ENCODE measurements around the gene SIK3. TPM values are rescaled to one million over a fixed set of nuclear protein-coding genes. Genes with fewer than 3 reads are reported as not detected.

Gene SIK3
- total RNA-seq, 4 donors from 2014 or later: 58.8 to 85.8 (median 59.8) TPM

- no peaks in the 10 kb centered on the region for H3K9me3 ChIP-seq
- DNase-seq: no peak
- TF ChIP-seq CTCF (IDR thresholded peaks at IDR 0.05) (no peak), POLR2A (IDR thresholded peaks at IDR 0.05) (no peak)
- H3K27me3 ChIP-seq: no peaks in the 10 kb centered on the region
- H3K27ac ChIP-seq: peak overlapping the region in 2 of 4 donors; percentile 46 to 54
- H3K4me3 ChIP-seq: no peak overlapping the region
- H3K4me1 ChIP-seq: no peaks in the 10 kb centered on the region
- peaks cover 0 to 72% (median 3%) of the 10 kb centered on the region in 3 donors for H3K36me3 ChIP-seq
Measured at GRCh38 chr11:116868066-116868465, 230.2 kb downstream of the SIK3 start.

- peaks cover 0 to 71% (median 0%) of the 10 kb centered on the region in 3 donors for H3K36me3 ChIP-seq
Measured at GRCh38 chr11:116867619-116868018, 230.6 kb downstream of the SIK3 start.

GRCh38 chr11:116866804-116867455 is 231.3 kb downstream of the SIK3 start:
- Histone ChIP-seq H3K4me3 (no peak overlapping the region), H3K9me3 (no peaks in the 10 kb centered on the region), H3K36me3 (peaks cover 0 to 75% (median 0%) of the 10 kb centered on the region in 3 donors), H3K4me1 (no peaks in the 10 kb centered on the region), H3K27me3 (no peaks in the 10 kb centered on the region), H3K27ac (peak overlapping the region in 2 of 4 donors; percentile 12 to 47)
- no peak for DNase-seq
- TF ChIP-seq POLR2A (IDR thresholded peaks at IDR 0.05) (no peak), CTCF (IDR thresholded peaks at IDR 0.05) (no peak)

More at GRCh38 chr11:116867619-116868018, 230.6 kb downstream of the SIK3 start:
- TF ChIP-seq CTCF (IDR thresholded peaks at IDR 0.05): no peak
- no peak for TF ChIP-seq POLR2A (IDR thresholded peaks at IDR 0.05)
- Histone ChIP-seq H3K27ac (peak overlapping the region in 2 of 4 donors; percentile 46 to 54), H3K4me3 (no peak overlapping the region), H3K4me1 (no peaks in the 10 kb centered on the region), H3K27me3 (no peaks in the 10 kb centered on the region), H3K9me3 (no peaks in the 10 kb centered on the region)
- DNase-seq: peak in 1 of 3 donors; percentile 60

GRCh38 chr11:116865696-116866095 is 232.5 kb downstream of the SIK3 start:
- no peak overlapping the region for H3K4me3 ChIP-seq
- no peak for TF ChIP-seq CTCF (IDR thresholded peaks at IDR 0.05)
- no peak for TF ChIP-seq POLR2A (IDR thresholded peaks at IDR 0.05)
- no peak overlapping the region for H3K27ac ChIP-seq
- no peaks in the 10 kb centered on the region for H3K27me3 ChIP-seq
- no peak for DNase-seq
- no peaks in the 10 kb centered on the region for H3K4me1 ChIP-seq
- H3K9me3 ChIP-seq: no peaks in the 10 kb centered on the region
- H3K36me3 ChIP-seq: peaks cover 0 to 74% (median 0%) of the 10 kb centered on the region in 3 donors

GRCh38 chr11:116864531-116864930 is 233.7 kb downstream of the SIK3 start:
- Histone ChIP-seq H3K27me3 (no peaks in the 10 kb centered on the region), H3K4me3 (no peak overlapping the region), H3K36me3 (peaks cover 0 to 75% (median 0%) of the 10 kb centered on the region in 3 donors), H3K27ac (peak overlapping the region in 2 of 4 donors; percentile 48 to 50), H3K4me1 (no peaks in the 10 kb centered on the region), H3K9me3 (no peaks in the 10 kb centered on the region)
- TF ChIP-seq CTCF (IDR thresholded peaks at IDR 0.05): no peak
- TF ChIP-seq POLR2A (IDR thresholded peaks at IDR 0.05): peak in 1 of 2 donors; percentile 22
- DNase-seq: peak in 1 of 3 donors; percentile 55
